Activated CD4-positive, alpha-beta memory T cell treated with anti-CD3 and anti-CD28 coated beads for 36 hours (primary cell): Measurements from ENCODE around the gene ADAMTSL1. TPM values are rescaled to one million over a fixed set of nuclear protein-coding genes. Genes with fewer than 3 reads are reported as not detected.

Source experiments
- CTCF ChIA-PET: fragments of 350-600 bp; sonication (Branson Sonifier 250); formaldehyde crosslinking; loops from one replicate; lab custom pipeline; 2021; ENCODE audit warnings: antibody characterized with exemption, inconsistent platforms; lab: Charles Lee
- POLR2A ChIA-PET: fragments of 350-600 bp; sonication (Branson Sonifier 250); formaldehyde crosslinking; loops from one replicate; lab custom pipeline; 2021; ENCODE audit warnings: antibody characterized with exemption; lab: Charles Lee
- DNase-seq: peaks from one replicate; pipeline ENCODE4 v3.0.0-alpha.2; 2020
- H3K27ac Mint-ChIP-seq: one replicate; pipeline ENCODE4 v1.8.0; 2021; ENCODE audit warnings: mixed read lengths
- H3K27me3 Mint-ChIP-seq: one replicate; pipeline ENCODE4 v1.8.0; 2021; ENCODE audit warnings: mixed read lengths
- H3K36me3 Mint-ChIP-seq: one replicate; pipeline ENCODE4 v1.8.0; 2021; ENCODE audit warnings: mixed read lengths
- H3K4me1 Mint-ChIP-seq: one replicate; pipeline ENCODE4 v1.8.0; 2021; ENCODE audit warnings: low read depth, mixed read lengths
- H3K4me3 Mint-ChIP-seq: one replicate; pipeline ENCODE4 v1.8.0; 2021; ENCODE audit warnings: mild to moderate bottlenecking, mixed read lengths
- H3K9me3 Mint-ChIP-seq: one replicate; pipeline ENCODE4 v1.8.0; 2021; ENCODE audit warnings: mixed read lengths
- intact Hi-C: fragments of 100-400 bp; cut with micrococcal nuclease; formaldehyde crosslinking; loops from one replicate; pipeline ENCODE4 v1.15.1; 2023
- total RNA-seq, 2 experiments: library from RNA; stranded (reverse); gene quantifications; one replicate each; pipeline ENCODE4 v1.2.3, GENCODE V29; 2021

Gene ADAMTSL1
- total RNA-seq, 2 experiments from 2014 or later = not detected

- Mint-ChIP-seq H3K4me1 (peaks cover 5% of the 10 kb centered on the region), H3K4me3 (no peak overlapping the region), H3K36me3 (no peaks in the 10 kb centered on the region), H3K9me3 (no peaks in the 10 kb centered on the region), H3K27me3 (no peaks in the 10 kb centered on the region), H3K27ac (no peak overlapping the region)
- POLR2A ChIA-PET = no interaction called here
- no peak for DNase-seq
- intact Hi-C loops = no loop called here
- CTCF ChIA-PET = interaction anchor here (1.0 kb wide), 1 partner anchor 29 kb away, joined by 3 read pairs; no protein-coding TSS in a partner anchor
Measured at GRCh38 chr9:18472841-18473251, 1.1 kb upstream of the ADAMTSL1 start.

GRCh38 chr9:18474783-18475182, 830 bp downstream of the ADAMTSL1 start:
- intact Hi-C loops = no loop called here
- H3K4me3 Mint-ChIP-seq = no peak overlapping the region
- peaks cover 5% of the 10 kb centered on the region for H3K4me1 Mint-ChIP-seq
- H3K27me3 Mint-ChIP-seq = peaks cover 3% of the 10 kb centered on the region
- CTCF ChIA-PET = no interaction called here
- no peak for DNase-seq
- H3K27ac Mint-ChIP-seq = no peak overlapping the region
- no peaks in the 10 kb centered on the region for H3K9me3 Mint-ChIP-seq
- no peaks in the 10 kb centered on the region for H3K36me3 Mint-ChIP-seq
- POLR2A ChIA-PET = no interaction called here

- H3K4me3 Mint-ChIP-seq = no peak overlapping the region
- intact Hi-C loops = no loop called here
- H3K27ac Mint-ChIP-seq = no peak overlapping the region
Measured at GRCh38 chr9:18477121-18477660, 3.2 kb downstream of the ADAMTSL1 start.

GRCh38 chr9:18477719-18478118, 3.8 kb downstream of the ADAMTSL1 start:
- Mint-ChIP-seq H3K4me1 (peaks cover 5% of the 10 kb centered on the region), H3K36me3 (no peaks in the 10 kb centered on the region), H3K9me3 (no peaks in the 10 kb centered on the region), H3K27ac (no peak overlapping the region), H3K27me3 (peaks cover 7% of the 10 kb centered on the region), H3K4me3 (no peak overlapping the region)
- POLR2A ChIA-PET = no interaction called here
- CTCF ChIA-PET = no interaction called here
- no peak for DNase-seq
- intact Hi-C loops = no loop called here

More at GRCh38 chr9:18477121-18477660, 3.2 kb downstream of the ADAMTSL1 start:
- peaks cover 5% of the 10 kb centered on the region for H3K4me1 Mint-ChIP-seq
- ChIA-PET CTCF (interaction anchor here (0.6 kb wide), 1 partner anchor 19 kb away, joined by 3 read pairs; no protein-coding TSS in a partner anchor), POLR2A (no interaction called here)
- H3K9me3 Mint-ChIP-seq = no peaks in the 10 kb centered on the region
- no peaks in the 10 kb centered on the region for H3K36me3 Mint-ChIP-seq
- peaks cover 7% of the 10 kb centered on the region for H3K27me3 Mint-ChIP-seq
- DNase-seq = no peak

DNA sequence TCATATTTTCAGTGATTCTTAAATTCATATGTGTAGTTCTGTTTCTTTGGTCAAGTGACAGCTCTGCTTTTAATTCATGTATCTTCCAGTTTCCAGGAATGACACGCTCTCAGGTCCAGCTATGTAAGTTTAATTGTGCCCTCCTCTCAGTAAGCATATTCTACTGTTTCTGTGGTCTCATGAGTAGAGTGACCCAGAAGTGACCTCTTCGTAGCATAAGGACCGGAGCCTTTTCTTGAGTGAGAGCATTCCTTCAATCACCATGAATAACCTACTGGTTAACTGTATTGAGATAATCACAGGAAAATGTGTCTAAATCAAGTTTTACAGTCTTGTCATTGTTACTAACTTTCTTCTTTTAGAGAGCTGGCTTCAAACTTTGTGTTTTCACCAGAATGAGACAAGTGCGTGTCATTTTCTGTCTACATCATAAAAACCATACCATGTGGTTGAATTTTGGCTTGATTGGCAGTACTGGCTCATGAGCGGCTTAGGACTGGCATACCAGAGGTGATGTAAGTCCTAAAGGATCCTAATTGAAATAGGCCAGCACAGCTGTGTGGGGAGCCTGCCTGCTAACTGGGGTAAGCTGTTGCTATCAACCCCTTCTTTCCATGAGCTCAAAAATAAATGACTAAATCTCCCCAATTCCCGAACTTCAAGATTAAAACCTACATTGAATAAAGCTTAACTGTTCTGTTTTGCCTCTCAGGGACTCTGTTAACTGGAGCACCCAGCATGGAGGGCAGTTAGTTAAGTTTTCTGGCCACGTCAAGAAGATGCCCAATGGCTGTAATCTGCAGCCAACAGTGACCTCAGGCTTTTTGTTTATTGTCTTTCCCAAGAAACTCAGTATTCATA, 4.8 kb downstream of the ADAMTSL1 start:
- intact Hi-C loops = no loop called here
- POLR2A ChIA-PET = no interaction called here
- Mint-ChIP-seq H3K27ac (no peak overlapping the region), H3K27me3 (peaks cover 7% of the 10 kb centered on the region), H3K36me3 (no peaks in the 10 kb centered on the region), H3K9me3 (no peaks in the 10 kb centered on the region), H3K4me1 (peaks cover 1% of the 10 kb centered on the region), H3K4me3 (no peak overlapping the region)
- CTCF ChIA-PET = interaction anchor here (0.9 kb wide), 1 partner anchor 223 kb away, joined by 3 read pairs; no protein-coding TSS in a partner anchor
- DNase-seq = no peak

GRCh38 chr9:18479405-18479804, 5.5 kb downstream of the ADAMTSL1 start:
- CTCF ChIA-PET = interaction anchor here (0.9 kb wide), 1 partner anchor 224 kb away, joined by 3 read pairs; no protein-coding TSS in a partner anchor
- DNase-seq = no peak
- Mint-ChIP-seq H3K4me3 (no peak overlapping the region), H3K4me1 (no peaks in the 10 kb centered on the region), H3K27me3 (peaks cover 7% of the 10 kb centered on the region), H3K9me3 (no peaks in the 10 kb centered on the region), H3K36me3 (no peaks in the 10 kb centered on the region), H3K27ac (no peak overlapping the region)
- intact Hi-C loops = no loop called here
- POLR2A ChIA-PET = no interaction called here

DNA sequence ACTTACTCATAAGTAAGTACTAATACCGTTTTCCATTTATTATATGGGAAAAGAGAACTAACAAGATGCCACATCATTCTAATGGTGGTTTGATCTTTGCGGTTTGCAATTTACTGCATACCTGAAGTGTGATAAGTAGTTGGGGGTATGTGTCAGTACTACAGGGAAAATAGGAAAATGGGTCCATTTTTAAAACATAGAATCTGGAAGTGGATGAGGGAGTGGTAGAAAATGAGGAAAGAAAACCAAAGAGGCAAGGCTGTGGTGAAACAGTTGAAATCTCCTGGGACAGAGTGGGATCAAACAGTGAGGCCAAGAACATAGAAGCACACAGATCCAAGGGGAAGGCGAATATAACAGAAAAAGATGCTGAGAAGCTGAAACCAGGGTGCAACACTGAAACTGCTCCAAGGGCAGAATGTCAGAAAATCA, 6.7 kb downstream of the ADAMTSL1 start:
- no peak for DNase-seq
- no peak overlapping the region for H3K4me3 Mint-ChIP-seq
- H3K9me3 Mint-ChIP-seq = no peaks in the 10 kb centered on the region
- CTCF ChIA-PET = interaction anchor here (0.6 kb wide), 1 partner anchor 267 kb away, joined by 3 read pairs; no protein-coding TSS in a partner anchor
- H3K4me1 Mint-ChIP-seq = no peaks in the 10 kb centered on the region
- H3K27me3 Mint-ChIP-seq = peaks cover 7% of the 10 kb centered on the region
- intact Hi-C loops = no loop called here
- H3K36me3 Mint-ChIP-seq = no peaks in the 10 kb centered on the region
- POLR2A ChIA-PET = no interaction called here
- no peak overlapping the region for H3K27ac Mint-ChIP-seq

DNA sequence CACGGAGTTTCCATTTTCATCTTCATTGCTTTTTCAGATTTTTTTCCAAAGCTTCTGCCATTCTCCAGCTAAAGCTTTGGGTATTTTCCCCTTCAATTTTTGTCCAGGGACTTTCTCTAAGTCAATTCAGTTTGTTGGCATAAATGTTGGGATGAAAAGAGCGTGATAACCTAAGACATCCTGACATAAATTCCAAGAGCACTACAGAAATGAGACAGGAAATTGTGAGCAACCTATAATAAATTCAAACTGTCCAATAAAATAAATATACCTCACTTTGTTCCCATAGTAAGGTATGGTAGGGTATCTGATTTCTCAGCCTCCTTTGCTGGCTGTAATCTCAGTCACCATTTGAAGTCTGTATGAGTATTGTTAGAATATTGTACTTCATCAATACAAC, 8.4 kb downstream of the ADAMTSL1 start:
- Mint-ChIP-seq H3K36me3 (no peaks in the 10 kb centered on the region), H3K9me3 (no peaks in the 10 kb centered on the region), H3K4me3 (no peak overlapping the region), H3K27me3 (peaks cover 7% of the 10 kb centered on the region), H3K4me1 (no peaks in the 10 kb centered on the region), H3K27ac (no peak overlapping the region)
- no peak for DNase-seq
- ChIA-PET POLR2A (no interaction called here), CTCF (no interaction called here)
- intact Hi-C loops = no loop called here

DNA sequence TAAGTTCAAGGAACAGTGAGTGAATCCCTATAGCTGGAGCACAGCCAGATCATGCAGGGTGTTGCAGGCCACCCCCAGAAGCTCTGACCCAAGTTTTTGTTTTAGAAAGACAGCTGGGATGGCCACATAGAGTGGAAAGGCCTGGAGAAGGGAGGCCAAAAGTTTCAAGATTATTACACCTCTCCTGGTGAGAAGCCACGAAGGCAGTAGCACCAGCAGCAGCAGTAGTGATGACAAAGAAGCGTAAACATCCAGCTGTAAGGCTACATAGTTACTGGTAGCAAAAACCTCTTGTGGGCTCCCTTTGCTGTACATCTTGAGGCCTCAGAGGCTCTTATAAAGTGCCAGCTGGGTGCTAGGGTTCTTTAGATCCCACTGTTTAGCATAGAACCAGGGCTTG, 11.8 kb downstream of the ADAMTSL1 start:
- no peaks in the 10 kb centered on the region for H3K9me3 Mint-ChIP-seq
- H3K27ac Mint-ChIP-seq = no peak overlapping the region
- H3K27me3 Mint-ChIP-seq = peaks cover 2% of the 10 kb centered on the region
- H3K4me1 Mint-ChIP-seq = no peaks in the 10 kb centered on the region
- no peak overlapping the region for H3K4me3 Mint-ChIP-seq
- intact Hi-C loops = no loop called here
- H3K36me3 Mint-ChIP-seq = no peaks in the 10 kb centered on the region
- ChIA-PET CTCF (interaction anchor here (1.3 kb wide), 1 partner anchor 43 kb away, joined by 5 read pairs; no protein-coding TSS in a partner anchor), POLR2A (no interaction called here)
- DNase-seq = no peak

DNA sequence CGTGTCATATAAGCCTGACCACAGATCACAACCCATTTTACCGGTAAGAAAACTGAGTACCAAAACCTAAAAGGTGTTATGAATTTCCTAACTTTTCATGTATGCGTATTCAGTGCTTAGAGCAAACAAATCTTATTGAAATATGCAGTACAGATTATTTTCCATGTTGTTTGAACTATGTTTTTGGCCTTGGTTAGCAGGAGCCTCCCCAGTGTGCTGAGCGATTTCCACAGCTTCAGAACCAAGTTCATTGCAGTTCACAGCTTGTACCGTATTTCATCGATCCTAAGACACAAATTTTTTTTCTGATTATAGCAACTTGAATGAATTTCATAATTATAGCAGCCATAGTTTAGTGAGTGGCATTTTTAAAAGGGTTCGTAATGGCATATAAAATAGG, 13.7 kb downstream of the ADAMTSL1 start:
- ChIA-PET CTCF (interaction anchor here (0.6 kb wide), 1 partner anchor 157 kb away, joined by 3 read pairs; no protein-coding TSS in a partner anchor), POLR2A (no interaction called here)
- no peaks in the 10 kb centered on the region for H3K9me3 Mint-ChIP-seq
- no peak overlapping the region for H3K27ac Mint-ChIP-seq
- DNase-seq = no peak
- no peaks in the 10 kb centered on the region for H3K36me3 Mint-ChIP-seq
- no peak overlapping the region for H3K4me3 Mint-ChIP-seq
- intact Hi-C loops = no loop called here
- H3K4me1 Mint-ChIP-seq = no peaks in the 10 kb centered on the region
- no peaks in the 10 kb centered on the region for H3K27me3 Mint-ChIP-seq

DNA sequence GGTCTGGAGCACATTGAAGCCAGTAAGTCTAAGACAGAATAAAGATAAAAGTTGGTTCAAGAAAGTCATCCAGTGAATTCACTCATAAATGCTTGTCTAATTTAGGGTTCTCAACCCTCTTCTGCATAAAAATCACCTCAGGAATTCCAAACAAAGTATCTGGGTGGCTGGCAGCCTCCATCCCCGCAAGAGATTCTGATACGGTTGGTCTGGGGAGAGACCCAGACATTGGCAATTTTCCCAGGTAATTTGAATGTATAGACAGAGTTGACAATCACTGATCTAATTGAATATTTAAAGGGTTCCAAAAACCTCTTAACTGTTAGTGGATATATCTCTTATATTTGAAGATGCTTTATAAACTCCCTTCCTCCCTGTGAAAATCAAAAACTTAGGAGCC, 14.9 kb downstream of the ADAMTSL1 start:
- ChIA-PET POLR2A (no interaction called here), CTCF (no interaction called here)
- Mint-ChIP-seq H3K27ac (no peak overlapping the region), H3K9me3 (no peaks in the 10 kb centered on the region), H3K4me1 (no peaks in the 10 kb centered on the region), H3K27me3 (no peaks in the 10 kb centered on the region), H3K4me3 (no peak overlapping the region), H3K36me3 (no peaks in the 10 kb centered on the region)
- no peak for DNase-seq
- intact Hi-C loops = no loop called here

- no peak overlapping the region for H3K27ac Mint-ChIP-seq
Measured at GRCh38 chr9:18489861-18490260, 15.9 kb downstream of the ADAMTSL1 start.

More at GRCh38 chr9:18489861-18490260, 15.9 kb downstream of the ADAMTSL1 start:
- ChIA-PET CTCF (no interaction called here), POLR2A (no interaction called here)
- no peak for DNase-seq
- no peak overlapping the region for H3K4me3 Mint-ChIP-seq
- H3K27me3 Mint-ChIP-seq = no peaks in the 10 kb centered on the region
- intact Hi-C loops = no loop called here
- H3K36me3 Mint-ChIP-seq = no peaks in the 10 kb centered on the region
- no peaks in the 10 kb centered on the region for H3K9me3 Mint-ChIP-seq
- no peaks in the 10 kb centered on the region for H3K4me1 Mint-ChIP-seq
